RWPE1 (cell line): ENCODE results near the gene ARHGAP35.

Experiments
- CTCF ChIA-PET: fragments of 350-600 bp; sonication (Branson Sonifier 250); formaldehyde crosslinking; extraction: SDS; loops from one replicate; lab custom pipeline; 2021; lab: Yijun Ruan, JAX
- POLR2A ChIA-PET: fragments of 400-600 bp; formaldehyde crosslinking; extraction: SDS; loops from one replicate; lab custom pipeline; 2020; ENCODE audit warnings: antibody characterized with exemption; ENCODE audit not compliant: low non-redundant PET; lab: Yijun Ruan, JAX
- DNase-seq: peaks from one replicate; pipeline ENCODE4 v3.0.0; 2012; ENCODE audit warnings: low spot score
- H3K27ac ChIP-seq: fragments of 450-650 bp; 2 replicates; pipeline ENCODE4 v1.5.1; 2017
- CTCF ChIP-seq: fragments of 450-650 bp; conservative IDR thresholded peaks from 2 replicates; pipeline ENCODE4 v1.5.1; 2017; ENCODE audit warnings: low read depth, mild to moderate bottlenecking

The ARHGAP35 gene

GRCh38 chr19:46898731-46899130 is 37.9 kb downstream of the ARHGAP35 start:
- no peak for TF ChIP-seq CTCF
- ChIA-PET CTCF (interaction anchor here (0.8 kb wide), 1 partner anchor 8 kb away, joined by 5 read pairs; no protein-coding TSS in a partner anchor), POLR2A (no interaction called here)
- DNase-seq: peak; percentile 45
- peak overlapping the region; percentile 60 for H3K27ac ChIP-seq

- no peak for DNase-seq
- CTCF ChIA-PET: interaction anchor here (0.6 kb wide), 1 partner anchor 8 kb away, joined by 6 read pairs; no protein-coding TSS in a partner anchor
- POLR2A ChIA-PET: no interaction called here
- no peak overlapping the region for H3K27ac ChIP-seq
- TF ChIP-seq CTCF: no peak
Observed at GRCh38 chr19:46900341-46900740, 39.5 kb downstream of the ARHGAP35 start.

GRCh38 chr19:46901701-46902401 is 41.1 kb downstream of the ARHGAP35 start:
- ChIA-PET CTCF (interaction anchor here (0.6 to 0.7 kb wide), 2 partner anchors 12 to 249 kb away, joined by 3 read pairs; no protein-coding TSS in a partner anchor), POLR2A (interaction anchor here (1.1 kb wide), 1 partner anchor 40 kb away, joined by 6 read pairs; no protein-coding TSS in a partner anchor)
- TF ChIP-seq CTCF: no peak
- peak overlapping the region; percentile 51 for H3K27ac ChIP-seq
- DNase-seq: peak; percentile 55

- CTCF ChIA-PET: interaction anchor here (0.6 to 0.7 kb wide), 2 partner anchors 12 to 34 kb away, joined by 3 to 6 read pairs; no protein-coding TSS in a partner anchor
- peak; percentile 81 for DNase-seq
- no peak for TF ChIP-seq CTCF
- POLR2A ChIA-PET: interaction anchor here (1.1 kb wide), 1 partner anchor 41 kb away, joined by 6 read pairs; no protein-coding TSS in a partner anchor
- H3K27ac ChIP-seq: no peak overlapping the region; the same call in 1 of the 2 replicates
Observed at GRCh38 chr19:46902402-46902766, 41.6 kb downstream of the ARHGAP35 start.

- TF ChIP-seq CTCF: no peak
- ChIA-PET CTCF (interaction anchor here (0.7 kb wide), 2 partner anchors 10 to 822 kb away, joined by 4 to 8 read pairs; no protein-coding TSS in a partner anchor), POLR2A (no interaction called here)
- H3K27ac ChIP-seq: no peak overlapping the region
- no peak for DNase-seq
Observed at GRCh38 chr19:46903458-46903857, 42.7 kb downstream of the ARHGAP35 start.

- ChIA-PET POLR2A (no interaction called here), CTCF (no interaction called here)
- peak overlapping the region; percentile 25 for H3K27ac ChIP-seq
- DNase-seq: no peak
- no peak for TF ChIP-seq CTCF
Observed at GRCh38 chr19:46904114-46905060, 43.6 kb downstream of the ARHGAP35 start.
